G401 (cell line): ENCODE measurements around the gene MALAT1. TPM values are rescaled to one million over a fixed set of nuclear protein-coding genes. Genes with fewer than 3 reads are reported as not detected.

Experiments
- DNase-seq: peaks from one replicate; pipeline ENCODE4 v3.0.0-alpha.2; 2015; ENCODE audit warnings: low spot score
- in situ Hi-C: cut with HindIII; loops from 2 replicates; pipeline ENCODE4 v1.10.0; 2016; ENCODE audit warnings: low sequenced_read_pairs, mixed read lengths
- total RNA-seq: library from RNA; depleted of rRNA; stranded (reverse); fragments of >200 nt; shearing (Covaris generic); gene quantifications from 2 replicates; pipeline ENCODE4 v1.2.3, GENCODE V29; 2014

MALAT1 gene
- total RNA-seq, 1 experiment from 2014 or later, result 288 TPM

GRCh38 chr11:65493367-65494176 is 5.3 kb upstream of the MALAT1 start:
- in situ Hi-C loops, result no loop called here
- peak; percentile 80 for DNase-seq

GRCh38 chr11:65496304-65497140 is 2.3 kb upstream of the MALAT1 start:
- in situ Hi-C loops, result no loop called here
- peak; percentile 64 for DNase-seq

GRCh38 chr11:65497141-65498041 is 1.5 kb upstream of the MALAT1 start:
- DNase-seq, result peak; percentile 97
- in situ Hi-C loops, result no loop called here

- DNase-seq, result peak; percentile 70
- in situ Hi-C loops, result no loop called here
These were observed 661 bp upstream of the MALAT1 start for GRCh38 chr11:65498042-65498726.

- no peak for DNase-seq
- in situ Hi-C loops, result no loop called here
These were observed 193 bp upstream of the MALAT1 start for GRCh38 chr11:65498727-65498976.

- DNase-seq, result peak; percentile 27
- in situ Hi-C loops, result loop anchor here (25.0 kb wide), 1 partner anchor 138 kb away; the partner anchor contains the start of gene TIGD3
These were observed 1.0 kb downstream of the MALAT1 start for GRCh38 chr11:65499713-65500386.

GRCh38 chr11:65500387-65501185 is 1.7 kb downstream of the MALAT1 start:
- peak; percentile 54 for DNase-seq
- in situ Hi-C loops, result loop anchor here (25.0 kb wide), 1 partner anchor 138 kb away; the partner anchor contains the start of gene TIGD3

- in situ Hi-C loops, result loop anchor here (25.0 kb wide), 1 partner anchor 139 kb away; the partner anchor contains the start of gene TIGD3
These were observed 2.3 kb downstream of the MALAT1 start for GRCh38 chr11:65501186-65501471.

GRCh38 chr11:65501472-65502273 is 2.8 kb downstream of the MALAT1 start:
- peak; percentile 37 for DNase-seq
- in situ Hi-C loops, result loop anchor here (25.0 kb wide), 1 partner anchor 139 kb away; the partner anchor contains the start of gene TIGD3

More at GRCh38 chr11:65501186-65501471, 2.3 kb downstream of the MALAT1 start:
- no peak for DNase-seq

GRCh38 chr11:65502274-65502554 is 3.4 kb downstream of the MALAT1 start:
- no peak for DNase-seq
- in situ Hi-C loops, result loop anchor here (25.0 kb wide), 1 partner anchor 140 kb away; the partner anchor contains the start of gene TIGD3

- in situ Hi-C loops, result loop anchor here (25.0 kb wide), 1 partner anchor 140 kb away; the partner anchor contains the start of gene TIGD3
- DNase-seq, result no peak
These were observed 3.9 kb downstream of the MALAT1 start for GRCh38 chr11:65502555-65503367.

- in situ Hi-C loops, result loop anchor here (25.0 kb wide), 1 partner anchor 141 kb away; the partner anchor contains the start of gene TIGD3
- DNase-seq, result no peak
These were observed 4.6 kb downstream of the MALAT1 start for GRCh38 chr11:65503368-65503948.

- peak; percentile 45 for DNase-seq
- in situ Hi-C loops, result loop anchor here (25.0 kb wide), 1 partner anchor 142 kb away; the partner anchor contains the start of gene TIGD3
These were observed 5.3 kb downstream of the MALAT1 start for GRCh38 chr11:65503949-65504673.

- DNase-seq, result peak; percentile 35
- in situ Hi-C loops, result loop anchor here (25.0 kb wide), 1 partner anchor 143 kb away; the partner anchor contains the start of gene TIGD3
These were observed 6.0 kb downstream of the MALAT1 start for GRCh38 chr11:65504674-65505465.
